ENCODE results near the gene RNF26. TPM values are rescaled to one million over a fixed set of nuclear protein-coding genes. Genes with fewer than 3 reads are reported as not detected.

RNF26 gene
- total and polyA plus RNA-seq, 2 of the 13 experiments (the other 11 are each of a cell fraction or from before 2014, with no cell fraction given), result 11.9 to 26.3 TPM

GRCh38 chr11:119369132-119369925 lies 35.0 kb downstream of the RNF26 start (continued):
- TF ChIP-seq ARID4A (CRISPR knock-in tag; IDR thresholded peaks at IDR 0.05; ENCODE audit: borderline replicate concordance), result no peak; the same call in 1 of the 2 replicates
- no peak for TF ChIP-seq MEIS2 (CRISPR knock-in tag; IDR thresholded peaks at IDR 0.05)
- TF ChIP-seq PLRG1 (conservative IDR thresholded peaks at IDR 0.05), result no peak
- no peak for TF ChIP-seq IRF1 (CRISPR knock-in tag; IDR thresholded peaks at IDR 0.05; ENCODE audit: low read depth)
- TF ChIP-seq CEBPB (IDR thresholded peaks at IDR 0.05; ENCODE audit: borderline replicate concordance, low read depth, low read length), result no peak
- TF ChIP-seq ZNF460 (CRISPR knock-in tag; IDR thresholded peaks at IDR 0.05; ENCODE audit: borderline replicate concordance), result 0 out of 2 replicates have a peak, but pooled peaks have one; percentile 42
- TF ChIP-seq, protein P1, sequence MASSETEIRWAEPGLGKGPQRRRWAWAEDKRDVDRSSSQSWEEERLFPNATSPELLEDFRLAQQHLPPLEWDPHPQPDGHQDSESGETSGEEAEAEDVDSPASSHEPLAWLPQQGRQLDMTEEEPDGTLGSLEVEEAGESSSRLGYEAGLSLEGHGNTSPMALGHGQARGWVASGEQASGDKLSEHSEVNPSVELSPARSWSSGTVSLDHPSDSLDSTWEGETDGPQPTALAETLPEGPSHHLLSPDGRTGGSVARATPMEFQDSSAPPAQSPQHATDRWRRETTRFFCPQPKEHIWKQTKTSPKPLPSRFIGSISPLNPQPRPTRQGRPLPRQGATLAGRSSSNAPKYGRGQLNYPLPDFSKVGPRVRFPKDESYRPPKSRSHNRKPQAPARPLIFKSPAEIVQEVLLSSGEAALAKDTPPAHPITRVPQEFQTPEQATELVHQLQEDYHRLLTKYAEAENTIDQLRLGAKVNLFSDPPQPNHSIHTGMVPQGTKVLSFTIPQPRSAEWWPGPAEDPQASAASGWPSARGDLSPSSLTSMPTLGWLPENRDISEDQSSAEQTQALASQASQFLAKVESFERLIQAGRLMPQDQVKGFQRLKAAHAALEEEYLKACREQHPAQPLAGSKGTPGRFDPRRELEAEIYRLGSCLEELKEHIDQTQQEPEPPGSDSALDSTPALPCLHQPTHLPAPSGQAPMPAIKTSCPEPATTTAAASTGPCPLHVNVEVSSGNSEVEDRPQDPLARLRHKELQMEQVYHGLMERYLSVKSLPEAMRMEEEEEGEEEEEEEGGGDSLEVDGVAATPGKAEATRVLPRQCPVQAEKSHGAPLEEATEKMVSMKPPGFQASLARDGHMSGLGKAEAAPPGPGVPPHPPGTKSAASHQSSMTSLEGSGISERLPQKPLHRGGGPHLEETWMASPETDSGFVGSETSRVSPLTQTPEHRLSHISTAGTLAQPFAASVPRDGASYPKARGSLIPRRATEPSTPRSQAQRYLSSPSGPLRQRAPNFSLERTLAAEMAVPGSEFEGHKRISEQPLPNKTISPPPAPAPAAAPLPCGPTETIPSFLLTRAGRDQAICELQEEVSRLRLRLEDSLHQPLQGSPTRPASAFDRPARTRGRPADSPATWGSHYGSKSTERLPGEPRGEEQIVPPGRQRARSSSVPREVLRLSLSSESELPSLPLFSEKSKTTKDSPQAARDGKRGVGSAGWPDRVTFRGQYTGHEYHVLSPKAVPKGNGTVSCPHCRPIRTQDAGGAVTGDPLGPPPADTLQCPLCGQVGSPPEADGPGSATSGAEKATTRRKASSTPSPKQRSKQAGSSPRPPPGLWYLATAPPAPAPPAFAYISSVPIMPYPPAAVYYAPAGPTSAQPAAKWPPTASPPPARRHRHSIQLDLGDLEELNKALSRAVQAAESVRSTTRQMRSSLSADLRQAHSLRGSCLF (CRISPR knock-in tag; IDR thresholded peaks at IDR 0.05; ENCODE audit: borderline replicate concordance), result no peak
- TF ChIP-seq SOX5 (CRISPR knock-in tag; IDR thresholded peaks at IDR 0.05; ENCODE audit: borderline replicate concordance), result peak; percentile 24; the same call in 1 of the 2 replicates
- no peak for TF ChIP-seq ELF3 (CRISPR knock-in tag; IDR thresholded peaks at IDR 0.05)
- no peak for TF ChIP-seq ZNF543 (CRISPR knock-in tag; IDR thresholded peaks at IDR 0.05)
- TF ChIP-seq ELF1 (CRISPR knock-in tag; IDR thresholded peaks at IDR 0.05), result no peak
- no peak for TF ChIP-seq PRDM4 (CRISPR knock-in tag; IDR thresholded peaks at IDR 0.05; ENCODE audit: borderline replicate concordance)
- TF ChIP-seq, protein P2, sequence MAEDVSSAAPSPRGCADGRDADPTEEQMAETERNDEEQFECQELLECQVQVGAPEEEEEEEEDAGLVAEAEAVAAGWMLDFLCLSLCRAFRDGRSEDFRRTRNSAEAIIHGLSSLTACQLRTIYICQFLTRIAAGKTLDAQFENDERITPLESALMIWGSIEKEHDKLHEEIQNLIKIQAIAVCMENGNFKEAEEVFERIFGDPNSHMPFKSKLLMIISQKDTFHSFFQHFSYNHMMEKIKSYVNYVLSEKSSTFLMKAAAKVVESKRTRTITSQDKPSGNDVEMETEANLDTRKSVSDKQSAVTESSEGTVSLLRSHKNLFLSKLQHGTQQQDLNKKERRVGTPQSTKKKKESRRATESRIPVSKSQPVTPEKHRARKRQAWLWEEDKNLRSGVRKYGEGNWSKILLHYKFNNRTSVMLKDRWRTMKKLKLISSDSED (CRISPR knock-in tag; IDR thresholded peaks at IDR 0.05), result no peak
- no peak for TF ChIP-seq RBAK (CRISPR knock-in tag; IDR thresholded peaks at IDR 0.05)
- TF ChIP-seq FOXK1 (CRISPR knock-in tag; IDR thresholded peaks at IDR 0.05; ENCODE audit: borderline replicate concordance, low read depth), result no peak
